HepG2 (cell line): Measurements from ENCODE around the gene GRM7.

ENCODE experiments used
- CCAR2 ChIP-seq: fragments of 200-400 bp; formaldehyde crosslinking; optimal IDR thresholded peaks from 2 replicates; pipeline ENCODE3; 2018; ENCODE audit warnings: low read depth, mild to moderate bottlenecking, low read length, moderate library complexity
- TF ChIP-seq, protein P1 (sequence below): sonication (generic); formaldehyde crosslinking; IDR thresholded peaks from 2 replicates; pipeline ENCODE4 v1.4.0; 2020; ENCODE audit warnings: missing genetic modification reagents

DNA sequence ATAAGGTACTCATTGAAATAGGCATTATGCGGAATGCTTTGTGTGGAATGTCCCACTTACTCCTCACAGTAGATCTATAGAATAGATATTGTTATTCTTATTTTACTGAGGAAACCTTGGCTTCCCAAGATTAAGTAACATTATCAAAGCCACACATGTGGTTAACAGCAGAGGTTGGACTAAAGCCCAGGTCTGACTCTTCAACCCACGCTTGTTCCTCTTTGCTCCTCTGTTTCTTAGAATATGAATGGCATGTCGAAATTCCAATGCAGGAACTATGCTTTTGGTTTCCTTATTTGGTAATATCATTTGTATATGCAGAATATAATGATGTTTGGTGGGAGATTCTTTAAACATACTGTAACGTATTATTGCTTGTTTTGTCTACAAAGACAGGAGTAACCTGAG, 821.9 kb downstream of the GRM7 start:
- TF ChIP-seq, protein P1, sequence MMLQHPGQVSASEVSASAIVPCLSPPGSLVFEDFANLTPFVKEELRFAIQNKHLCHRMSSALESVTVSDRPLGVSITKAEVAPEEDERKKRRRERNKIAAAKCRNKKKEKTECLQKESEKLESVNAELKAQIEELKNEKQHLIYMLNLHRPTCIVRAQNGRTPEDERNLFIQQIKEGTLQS (CRISPR knock-in tag), result no peak
- no peak for TF ChIP-seq CCAR2
